ENCODE measurements around the gene PSMD4.

The PSMD4 gene

DNA sequence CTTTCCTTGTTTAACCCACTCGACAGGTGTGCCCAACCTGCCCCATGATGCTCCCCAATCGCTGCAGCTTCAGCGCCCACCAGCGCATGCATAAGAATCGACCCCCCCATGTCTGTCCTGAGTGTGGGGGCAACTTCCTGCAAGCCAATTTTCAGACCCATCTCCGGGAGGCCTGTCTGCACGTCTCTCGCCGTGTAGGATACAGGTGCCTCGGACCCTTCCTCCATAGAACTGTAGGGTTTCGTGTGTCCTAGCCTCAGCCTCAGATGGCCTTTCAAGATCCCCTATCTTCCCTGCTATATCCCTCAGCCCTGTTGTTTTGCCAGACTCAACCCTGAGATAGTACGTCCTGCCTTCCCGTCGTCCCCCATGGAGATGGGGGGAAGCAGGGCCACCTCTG is 34.0 kb downstream of the PSMD4 start:
- no peak overlapping the region for H3K9ac ChIP-seq (ENCODE audit: low read depth, low read length)
- H3K27ac ChIP-seq (ENCODE audit: low read depth, low read length) = no peak overlapping the region
- peaks cover 6% of the 10 kb centered on the region for H3K4me1 ChIP-seq (ENCODE audit: insufficient read depth, low read length)
- no peaks in the 10 kb centered on the region for H3K27me3 ChIP-seq (ENCODE audit: insufficient read depth, low read length)
- WGBS = 95% methylated on average over 14 of the region's 14 CpGs
- H3K9me3 ChIP-seq (ENCODE audit: insufficient read depth, low read depth, low read length) = no peaks in the 10 kb centered on the region
- H3K4me3 ChIP-seq (ENCODE audit: low read length) = no peak overlapping the region
- peaks cover 81% of the 10 kb centered on the region for H3K36me3 ChIP-seq (ENCODE audit: insufficient read depth, low read length)

DNA sequence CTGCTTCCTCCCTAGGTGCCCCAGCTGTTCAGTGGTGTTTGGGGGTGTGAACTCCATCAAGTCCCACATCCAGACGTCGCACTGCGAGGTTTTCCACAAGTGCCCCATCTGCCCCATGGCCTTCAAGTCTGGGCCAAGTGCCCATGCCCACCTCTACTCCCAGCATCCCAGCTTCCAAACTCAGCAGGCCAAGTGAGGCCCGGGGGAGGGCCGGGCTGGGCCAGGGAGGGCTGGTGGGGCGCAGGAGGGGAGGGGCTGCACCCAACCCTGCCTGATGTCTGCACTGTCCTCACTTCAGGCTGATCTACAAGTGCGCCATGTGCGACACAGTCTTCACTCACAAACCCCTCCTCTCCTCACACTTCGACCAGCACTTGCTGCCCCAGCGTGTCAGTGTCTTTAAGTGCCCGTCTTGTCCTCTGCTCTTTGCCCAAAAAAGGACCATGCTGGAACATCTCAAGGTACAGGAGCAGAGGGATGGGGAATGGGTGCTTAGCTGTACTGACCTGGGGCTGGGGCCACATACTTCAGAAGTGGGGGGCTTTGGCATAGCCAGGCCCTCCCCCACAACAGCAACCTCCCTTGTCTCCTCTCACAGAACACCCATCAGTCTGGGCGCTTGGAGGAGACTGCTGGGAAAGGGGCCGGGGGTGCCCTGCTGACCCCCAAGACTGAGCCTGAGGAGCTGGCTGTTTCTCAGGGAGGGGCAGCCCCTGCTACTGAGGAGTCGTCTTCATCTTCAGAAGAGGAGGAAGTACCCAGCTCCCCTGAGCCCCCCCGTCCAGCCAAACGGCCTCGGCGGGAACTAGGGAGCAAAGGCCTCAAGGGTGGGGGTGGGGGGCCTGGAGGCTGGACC is 34.8 kb downstream of the PSMD4 start:
- Histone ChIP-seq H3K4me1 (ENCODE audit: insufficient read depth, low read length) (peaks cover 5% of the 10 kb centered on the region), H3K4me3 (ENCODE audit: low read length) (no peak overlapping the region), H3K36me3 (ENCODE audit: insufficient read depth, low read length) (peaks cover 89% of the 10 kb centered on the region), H3K27me3 (ENCODE audit: insufficient read depth, low read length) (no peaks in the 10 kb centered on the region), H3K9me3 (ENCODE audit: insufficient read depth, low read depth, low read length) (no peaks in the 10 kb centered on the region), H3K9ac (ENCODE audit: low read depth, low read length) (no peak overlapping the region), H3K27ac (ENCODE audit: low read depth, low read length) (no peak overlapping the region)
- 95% methylated on average over 18 of the region's 18 CpGs for WGBS

GRCh38 chr1:151289991-151290708 is 35.6 kb downstream of the PSMD4 start:
- Histone ChIP-seq H3K9ac (ENCODE audit: low read depth, low read length) (no peak overlapping the region), H3K4me1 (ENCODE audit: insufficient read depth, low read length) (peaks cover 14% of the 10 kb centered on the region), H3K9me3 (ENCODE audit: insufficient read depth, low read depth, low read length) (no peaks in the 10 kb centered on the region), H3K27me3 (ENCODE audit: insufficient read depth, low read length) (no peaks in the 10 kb centered on the region), H3K27ac (ENCODE audit: low read depth, low read length) (no peak overlapping the region), H3K4me3 (ENCODE audit: low read length) (no peak overlapping the region), H3K36me3 (ENCODE audit: insufficient read depth, low read length) (peaks cover 83% of the 10 kb centered on the region)
- 92% methylated on average over 21 of the region's 21 CpGs for WGBS

DNA sequence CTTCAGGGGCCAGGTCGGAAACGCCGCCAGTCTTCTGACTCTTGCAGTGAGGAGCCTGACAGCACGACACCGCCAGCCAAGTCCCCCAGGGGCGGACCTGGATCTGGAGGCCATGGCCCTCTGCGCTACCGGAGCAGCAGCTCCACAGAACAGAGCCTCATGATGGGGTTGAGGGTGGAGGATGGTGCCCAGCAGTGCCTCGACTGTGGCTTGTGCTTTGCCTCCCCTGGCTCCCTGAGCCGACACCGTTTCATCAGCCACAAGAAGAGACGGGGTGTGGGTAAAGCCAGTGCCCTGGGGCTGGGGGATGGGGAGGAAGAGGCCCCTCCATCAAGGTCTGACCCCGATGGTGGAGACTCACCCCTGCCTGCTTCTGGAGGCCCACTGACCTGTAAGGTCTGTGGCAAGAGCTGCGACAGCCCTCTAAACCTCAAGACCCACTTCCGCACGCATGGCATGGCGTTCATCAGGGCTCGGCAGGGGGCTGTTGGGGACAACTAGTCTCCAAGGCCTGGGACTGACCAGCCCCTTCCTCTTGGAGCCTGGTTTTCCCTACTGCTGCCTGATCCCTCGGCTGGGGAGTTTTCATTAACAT is 36.3 kb downstream of the PSMD4 start:
- no peak overlapping the region for H3K9ac ChIP-seq (ENCODE audit: low read depth, low read length)
- 92% methylated on average over 18 of the region's 19 CpGs for WGBS

DNA sequence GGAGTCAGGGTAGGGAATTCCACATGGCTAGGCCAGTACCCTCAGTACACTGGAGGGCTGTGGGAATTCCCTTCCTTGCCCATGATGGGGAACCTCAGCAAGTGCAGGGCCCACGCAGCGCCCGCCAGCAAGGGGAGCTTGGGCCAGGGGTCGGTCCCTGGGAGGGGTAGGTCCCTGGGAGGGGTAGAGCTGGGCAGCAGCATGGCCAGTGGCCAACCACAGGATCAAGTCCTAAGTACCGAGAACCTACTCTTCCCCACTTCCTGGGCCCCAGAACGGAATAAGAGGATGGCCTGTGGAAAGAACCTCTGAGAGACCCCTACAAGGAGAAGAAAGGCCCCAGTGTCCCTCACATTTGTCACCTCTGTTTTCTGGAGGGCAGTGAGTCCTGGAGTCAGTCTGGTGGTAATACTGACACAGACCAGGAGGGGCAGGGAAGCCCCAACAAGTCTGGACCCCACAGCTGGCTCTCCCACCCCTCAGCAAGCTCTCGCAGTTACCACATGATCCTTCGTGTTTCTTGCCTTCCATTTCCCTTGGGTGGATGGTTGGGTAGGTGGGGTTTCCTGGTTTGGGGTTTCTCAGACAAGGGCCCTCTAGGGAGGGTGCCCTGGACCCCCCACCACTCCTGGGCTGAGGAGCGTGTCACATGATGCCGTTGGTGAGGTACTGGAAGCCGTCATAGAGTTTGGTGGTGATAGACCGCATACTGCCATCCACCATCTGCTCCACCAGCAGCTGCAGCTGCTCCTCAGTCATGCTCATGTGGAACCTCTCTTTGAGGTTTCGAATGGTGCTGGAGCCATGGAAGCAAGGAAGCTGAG is 37.9 kb downstream of the PSMD4 start:
- Histone ChIP-seq H3K27ac (ENCODE audit: low read depth, low read length) (0 out of 2 replicates have a peak overlapping the region, but pooled peaks have one; percentile 14), H3K27me3 (ENCODE audit: insufficient read depth, low read length) (no peaks in the 10 kb centered on the region), H3K4me3 (ENCODE audit: low read length) (no peak overlapping the region), H3K4me1 (ENCODE audit: insufficient read depth, low read length) (peaks cover 20% of the 10 kb centered on the region), H3K9me3 (ENCODE audit: insufficient read depth, low read depth, low read length) (no peaks in the 10 kb centered on the region), H3K36me3 (ENCODE audit: insufficient read depth, low read length) (peaks cover 70% of the 10 kb centered on the region), H3K9ac (ENCODE audit: low read depth, low read length) (no peak overlapping the region)
- WGBS = 96% methylated on average over 13 of the region's 13 CpGs

More for the DNA sequence above, 36.3 kb downstream of the PSMD4 start:
- Histone ChIP-seq H3K27me3 (ENCODE audit: insufficient read depth, low read length) (no peaks in the 10 kb centered on the region), H3K9me3 (ENCODE audit: insufficient read depth, low read depth, low read length) (no peaks in the 10 kb centered on the region), H3K4me3 (ENCODE audit: low read length) (no peak overlapping the region), H3K27ac (ENCODE audit: low read depth, low read length) (no peak overlapping the region), H3K4me1 (ENCODE audit: insufficient read depth, low read length) (peaks cover 20% of the 10 kb centered on the region), H3K36me3 (ENCODE audit: insufficient read depth, low read length) (peaks cover 81% of the 10 kb centered on the region)

DNA sequence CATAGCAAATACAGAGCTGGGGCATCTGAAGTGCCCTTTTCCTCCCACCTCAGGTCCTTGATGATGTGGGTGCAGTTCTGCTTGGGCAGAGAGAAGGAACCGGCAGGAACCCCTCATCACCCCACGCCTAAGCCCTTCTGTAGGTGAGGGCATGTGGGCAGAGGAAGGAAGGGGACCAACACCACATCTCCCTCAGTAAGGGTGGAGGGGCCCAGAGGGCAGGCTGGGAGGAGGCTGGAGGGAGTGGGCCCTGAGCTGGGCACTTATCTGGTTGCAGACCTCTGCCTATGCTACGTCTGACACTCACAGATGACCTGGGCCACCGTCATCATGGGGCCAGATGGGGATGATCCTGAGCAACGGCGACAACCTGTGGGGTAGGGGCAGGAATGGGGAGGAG is 38.6 kb downstream of the PSMD4 start:
- Histone ChIP-seq H3K9me3 (ENCODE audit: insufficient read depth, low read depth, low read length) (no peaks in the 10 kb centered on the region), H3K27me3 (ENCODE audit: insufficient read depth, low read length) (no peaks in the 10 kb centered on the region), H3K27ac (ENCODE audit: low read depth, low read length) (no peak overlapping the region), H3K4me1 (ENCODE audit: insufficient read depth, low read length) (peaks cover 20% of the 10 kb centered on the region), H3K9ac (ENCODE audit: low read depth, low read length) (no peak overlapping the region), H3K36me3 (ENCODE audit: insufficient read depth, low read length) (peaks cover 69% of the 10 kb centered on the region), H3K4me3 (ENCODE audit: low read length) (no peak overlapping the region)
- WGBS = 96% methylated on average over 4 of the region's 6 CpGs

- Histone ChIP-seq H3K9me3 (ENCODE audit: insufficient read depth, low read depth, low read length) (no peaks in the 10 kb centered on the region), H3K36me3 (ENCODE audit: insufficient read depth, low read length) (peaks cover 69% of the 10 kb centered on the region), H3K27ac (ENCODE audit: low read depth, low read length) (peak overlapping the region; percentile 88), H3K9ac (ENCODE audit: low read depth, low read length) (peak overlapping the region; percentile 19), H3K4me3 (ENCODE audit: low read length) (peak overlapping the region; percentile 4; the same call in 1 of the 2 replicates), H3K4me1 (ENCODE audit: insufficient read depth, low read length) (peaks cover 20% of the 10 kb centered on the region), H3K27me3 (ENCODE audit: insufficient read depth, low read length) (no peaks in the 10 kb centered on the region)
- 54% methylated on average over 2 of the region's 2 CpGs for WGBS
Measured at GRCh38 chr1:151294742-151295462, 40.4 kb downstream of the PSMD4 start.

DNA sequence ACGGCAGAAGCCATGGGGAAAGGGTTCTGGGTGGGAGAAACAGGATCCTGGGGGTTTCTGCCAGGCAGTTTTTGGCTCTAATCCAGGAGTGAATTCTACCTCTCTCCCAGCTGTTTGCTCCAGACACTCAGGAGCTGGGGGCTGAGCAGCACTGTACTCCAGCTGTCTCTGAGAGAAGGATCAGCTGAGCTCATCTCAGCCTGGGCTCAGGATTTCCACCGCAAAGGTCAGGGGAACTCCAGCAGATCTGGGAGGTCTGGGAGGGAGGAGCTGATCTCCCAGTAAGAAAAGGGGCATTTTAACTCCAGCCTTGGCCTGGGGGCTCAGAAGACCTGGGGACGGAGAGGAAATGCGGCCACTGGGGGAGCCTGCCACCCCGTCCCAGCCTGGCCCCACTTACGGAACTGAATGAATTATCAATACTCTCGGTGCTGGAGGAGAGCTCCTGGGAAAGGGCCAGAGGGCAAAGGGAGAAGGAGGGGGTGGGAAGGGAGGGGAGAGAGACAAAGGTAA is 55.3 kb downstream of the PSMD4 start:
- Histone ChIP-seq H3K4me1 (ENCODE audit: insufficient read depth, low read length) (peaks cover 30% of the 10 kb centered on the region), H3K27me3 (ENCODE audit: insufficient read depth, low read length) (no peaks in the 10 kb centered on the region), H3K9ac (ENCODE audit: low read depth, low read length) (peak overlapping the region; percentile 5; the same call in 1 of the 2 replicates), H3K9me3 (ENCODE audit: insufficient read depth, low read depth, low read length) (no peaks in the 10 kb centered on the region), H3K36me3 (ENCODE audit: insufficient read depth, low read length) (peaks cover 54% of the 10 kb centered on the region), H3K4me3 (ENCODE audit: low read length) (no peak overlapping the region), H3K27ac (ENCODE audit: low read depth, low read length) (peak overlapping the region; percentile 26; the same call in 1 of the 2 replicates)
- WGBS = 49% methylated on average over 7 of the region's 7 CpGs

- WGBS = 89% methylated on average over 4 of the region's 4 CpGs
- peaks cover 30% of the 10 kb centered on the region for H3K4me1 ChIP-seq (ENCODE audit: insufficient read depth, low read length)
- H3K36me3 ChIP-seq (ENCODE audit: insufficient read depth, low read length) = peaks cover 52% of the 10 kb centered on the region
- no peaks in the 10 kb centered on the region for H3K9me3 ChIP-seq (ENCODE audit: insufficient read depth, low read depth, low read length)
- H3K4me3 ChIP-seq (ENCODE audit: low read length) = no peak overlapping the region
- no peak overlapping the region for H3K27ac ChIP-seq (ENCODE audit: low read depth, low read length)
- no peaks in the 10 kb centered on the region for H3K27me3 ChIP-seq (ENCODE audit: insufficient read depth, low read length)
- H3K9ac ChIP-seq (ENCODE audit: low read depth, low read length) = no peak overlapping the region
Measured at GRCh38 chr1:151311011-151311410, 56.5 kb downstream of the PSMD4 start.

All from HUES64 (cell line).